B cell (primary cell): Measurements from ENCODE around the gene KIAA0232. TPM values are rescaled to one million over a fixed set of nuclear protein-coding genes. Genes with fewer than 3 reads are reported as not detected.

ENCODE experiments used
- ATAC-seq: fragments of 200-7000 bp; cut with Tn5 transposase; one replicate; pipeline ENCODE4 v1.10.0; 2021; ENCODE audit warnings: low read depth, mild to moderate bottlenecking, moderate number of reproducible peaks, moderate library complexity
- CTCF ChIA-PET: fragments of 350-600 bp; sonication (Branson Sonifier 250); formaldehyde crosslinking; loops from one replicate; lab custom pipeline; 2021; ENCODE audit warnings: antibody characterized with exemption, inconsistent platforms; lab: Charles Lee
- POLR2A ChIA-PET: fragments of 350-600 bp; sonication (Branson Sonifier 250); formaldehyde crosslinking; loops from one replicate; lab custom pipeline; 2021; ENCODE audit warnings: antibody characterized with exemption; lab: Charles Lee
- DNase-seq: peaks from one replicate; pipeline ENCODE4 v3.0.0; 2013
- H2AFZ ChIP-seq: 2 replicates; pipeline ENCODE4 v1.6.1; 2012; ENCODE audit warnings: mild to moderate bottlenecking, low read depth, low read length; ENCODE audit not compliant: insufficient read depth, poor library complexity, severe bottlenecking
- H3K27ac ChIP-seq, 2 donors: 1 replicate in 1 of 2; 2 replicates in 1 of 2; pipeline ENCODE4 v1.5.1; 2012 to 2013; ENCODE audit warnings: low read length in 2 of 2, mild to moderate bottlenecking in 2 of 2, moderate library complexity in 1 of 2
- H3K27me3 ChIP-seq, 4 experiments: fragments of 200-600 bp in 1 of 4; sonication (generic) in 1 of 4; replicated peaks in 1 of 4; 1 replicate in 2 of 4; 2 replicates in 2 of 4; pipeline versions ENCODE4 v1.6.1 to v1.7.0; 2013 to 2016; ENCODE audit warnings: low read length in 3 of 4, mild to moderate bottlenecking in 2 of 4, mixed read lengths in 1 of 4, moderate library complexity in 1 of 4; ENCODE audit not compliant: insufficient read depth in 4 of 4, control insufficient read depth in 3 of 4; ENCODE audit errors: control extremely low read depth in 1 of 4
- H3K36me3 ChIP-seq, 2 experiments: replicated peaks in 1 of 2; 1 replicate in 1 of 2; 2 replicates in 1 of 2; pipeline versions ENCODE4 v1.6.1 to v1.7.1; 2013; ENCODE audit warnings: low read length in 1 of 2; ENCODE audit not compliant: insufficient read depth in 2 of 2, control insufficient read depth in 1 of 2; ENCODE audit errors: control extremely low read depth in 1 of 2, extremely low read depth in 1 of 2
- H3K4me1 ChIP-seq, 2 donors: fragments of 200-600 bp in 1 of 2; sonication (generic) in 1 of 2; 1 replicate in 1 of 2; 2 replicates in 1 of 2; pipeline versions ENCODE4 v1.5.1 to v1.6.1; 2013 to 2017; ENCODE audit warnings: low read length in 2 of 2; ENCODE audit not compliant: control insufficient read depth in 2 of 2, insufficient read depth in 2 of 2
- H3K4me2 ChIP-seq: replicated peaks from 2 replicates; pipeline ENCODE3; 2012; ENCODE audit warnings: mild to moderate bottlenecking, low read depth, low read length; ENCODE audit not compliant: poor library complexity, severe bottlenecking
- H3K4me3 ChIP-seq, 5 experiments: fragments of 200-600 bp in 1 of 5; sonication (generic) in 1 of 5; 1 replicate in 3 of 5; 2 replicates in 2 of 5; pipeline versions ENCODE4 v1.5.1 to v1.7.0; 2011 to 2016; ENCODE audit warnings: low read length in 4 of 5, mild to moderate bottlenecking in 4 of 5, low read depth in 2 of 5, control low read depth in 1 of 5, moderate library complexity in 1 of 5; ENCODE audit not compliant: insufficient read depth in 1 of 5; ENCODE audit errors: control extremely low read depth in 1 of 5, extremely low read depth in 1 of 5
- H3K79me2 ChIP-seq: fragments of 200-600 bp; sonication (generic); one replicate; pipeline ENCODE4 v1.6.0; 2016; ENCODE audit warnings: low read length; ENCODE audit not compliant: control insufficient read depth, insufficient read depth
- H3K9ac ChIP-seq: fragments of 200-600 bp; sonication (generic); 2 replicates; pipeline ENCODE4 v1.6.1; 2017; ENCODE audit warnings: mild to moderate bottlenecking, low read length, moderate library complexity
- H3K9me3 ChIP-seq, 3 donors: one replicate each; pipeline versions ENCODE4 v1.6.1 to v1.7.1; 2013; ENCODE audit warnings: low read length in 2 of 3; ENCODE audit not compliant: control insufficient read depth in 2 of 3, insufficient read depth in 1 of 3; ENCODE audit errors: control extremely low read depth in 1 of 3
- H4K20me1 ChIP-seq: 2 replicates; pipeline ENCODE4 v1.6.0; 2012; ENCODE audit warnings: mild to moderate bottlenecking, low read length; ENCODE audit not compliant: insufficient read depth, control insufficient read depth, poor library complexity, severe bottlenecking
- H3K27ac Mint-ChIP-seq: one replicate; pipeline ENCODE4 v1.8.0; 2021; ENCODE audit warnings: mixed read lengths
- H3K27me3 Mint-ChIP-seq: one replicate; pipeline ENCODE4 v1.8.0; 2021; ENCODE audit warnings: mixed read lengths
- H3K4me1 Mint-ChIP-seq: one replicate; pipeline ENCODE4 v1.8.0; 2021; ENCODE audit warnings: mixed read lengths
- H3K4me3 Mint-ChIP-seq: one replicate; pipeline ENCODE4 v1.8.0; 2021; ENCODE audit warnings: mixed read lengths
- H3K9me3 Mint-ChIP-seq: one replicate; pipeline ENCODE4 v1.8.0; 2022; ENCODE audit warnings: mixed read lengths; ENCODE audit not compliant: insufficient read depth
- EZH2 ChIP-seq: IDR thresholded peaks from 2 replicates; pipeline ENCODE4 v1.6.1; 2012; ENCODE audit warnings: borderline replicate concordance, low read depth, mild to moderate bottlenecking, moderate library complexity, low read length; ENCODE audit not compliant: insufficient read depth, poor library complexity, severe bottlenecking
- WGBS: methylation state at CpG from one replicate; pipeline ENCODE4 v1.1.5; 2013; ENCODE audit warnings: missing lambda C conversion rate; ENCODE audit not compliant: insufficient coverage; 5-methylcytosine and 5-hydroxymethylcytosine counted together
- intact Hi-C: fragments of 100-400 bp; cut with micrococcal nuclease; formaldehyde crosslinking; loops from one replicate; pipeline ENCODE4 v1.10.0; 2022
- polyA plus RNA-seq: library from polyadenylated mRNA; depleted of rRNA; stranded (reverse); fragments of >200 nt; gene quantifications from 2 replicates; pipeline ENCODE4 v1.2.3, GENCODE V29; 2012
- total RNA-seq, 2 donors: library from RNA; stranded (reverse); fragments of 120-200 nt in 1 of 2; gene quantifications; 1 replicate in 1 of 2; 2 replicates in 1 of 2; pipeline versions ENCODE4 v1.2.3 to v1.2.4, GENCODE V29; 2013 to 2022
- TF ChIP-seq, protein P1 (sequence below): fragments of 200-600 bp; IDR thresholded peaks from one replicate; pipeline ENCODE4 v1.8.0; 2022; ENCODE audit warnings: antibody characterized with exemption, mild to moderate bottlenecking

The KIAA0232 gene
- total and polyA plus RNA-seq, 2 donors (not counting 1 experiment from before 2014, with no cell fraction given), result 2.9 to 20.8 TPM

DNA sequence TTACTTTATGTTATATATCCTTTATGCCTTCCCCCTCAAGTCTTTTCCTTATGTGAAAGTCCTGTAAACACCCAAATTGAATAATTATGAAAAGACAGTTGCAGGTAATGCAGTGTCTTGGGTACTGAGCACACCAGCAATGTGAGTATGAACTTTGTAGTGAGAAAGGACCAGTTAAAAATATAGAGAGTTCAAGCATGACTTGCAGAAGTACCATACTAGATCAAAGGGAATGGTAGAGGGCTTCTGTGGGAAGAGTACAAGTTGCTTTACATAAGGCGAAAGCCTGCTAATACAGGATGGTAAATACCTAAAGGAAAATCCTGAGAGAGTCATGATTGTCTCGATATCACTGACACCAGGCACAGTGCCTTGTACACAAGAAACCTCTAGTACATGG, 25.7 kb downstream of the KIAA0232 start:
- WGBS, result 100% methylated on average over 1 of the region's 2 CpGs
- H3K27ac Mint-ChIP-seq, result no peak overlapping the region
- CTCF ChIA-PET, result no interaction called here

DNA sequence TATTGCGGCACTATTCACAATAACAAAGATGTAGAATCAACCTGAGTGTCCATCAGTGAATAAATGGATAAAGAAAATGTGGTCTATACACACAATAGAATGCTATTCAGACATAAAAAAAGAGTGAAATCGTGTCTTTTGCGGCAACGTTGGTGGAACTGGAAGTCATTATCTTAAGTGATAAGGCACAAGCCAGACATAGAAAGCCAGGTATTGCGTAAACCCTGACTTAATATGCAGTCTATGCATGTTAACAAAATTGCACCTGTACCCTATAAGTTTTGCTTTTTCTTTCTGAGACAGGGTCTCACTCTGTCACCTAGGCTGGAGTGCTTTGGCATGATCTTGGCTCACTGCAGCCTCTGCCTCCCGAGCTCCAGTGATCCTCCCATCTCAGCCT, 28.6 kb downstream of the KIAA0232 start:
- Histone ChIP-seq H3K4me2 (no peak overlapping the region), H3K9me3 (no peaks in the 10 kb centered on the region), H3K79me2 (peaks cover 38% of the 10 kb centered on the region), H3K4me1 (peaks cover 0 to 5% of the 10 kb centered on the region in 2 donors), H4K20me1 (peaks cover 4% of the 10 kb centered on the region), H3K27me3 (no peaks in the 10 kb centered on the region), H2AFZ (no peak overlapping the region), H3K9ac (no peak overlapping the region), H3K36me3 (no peaks in the 10 kb centered on the region), H3K27ac (no peak overlapping the region), H3K4me3 (no peak overlapping the region)
- ChIA-PET POLR2A (no interaction called here), CTCF (no interaction called here)
- H3K4me1 Mint-ChIP-seq, result peaks cover 15% of the 10 kb centered on the region
- H3K9me3 Mint-ChIP-seq, result no peaks in the 10 kb centered on the region
- no peak for ATAC-seq
- H3K4me3 Mint-ChIP-seq, result no peak overlapping the region
- no peak for DNase-seq
- intact Hi-C loops, result no loop called here
- H3K27me3 Mint-ChIP-seq, result no peaks in the 10 kb centered on the region
- H3K27ac Mint-ChIP-seq, result no peak overlapping the region
- WGBS, result 96% methylated on average over 5 of the region's 6 CpGs
- TF ChIP-seq EZH2, result no peak
- TF ChIP-seq, protein P1, sequence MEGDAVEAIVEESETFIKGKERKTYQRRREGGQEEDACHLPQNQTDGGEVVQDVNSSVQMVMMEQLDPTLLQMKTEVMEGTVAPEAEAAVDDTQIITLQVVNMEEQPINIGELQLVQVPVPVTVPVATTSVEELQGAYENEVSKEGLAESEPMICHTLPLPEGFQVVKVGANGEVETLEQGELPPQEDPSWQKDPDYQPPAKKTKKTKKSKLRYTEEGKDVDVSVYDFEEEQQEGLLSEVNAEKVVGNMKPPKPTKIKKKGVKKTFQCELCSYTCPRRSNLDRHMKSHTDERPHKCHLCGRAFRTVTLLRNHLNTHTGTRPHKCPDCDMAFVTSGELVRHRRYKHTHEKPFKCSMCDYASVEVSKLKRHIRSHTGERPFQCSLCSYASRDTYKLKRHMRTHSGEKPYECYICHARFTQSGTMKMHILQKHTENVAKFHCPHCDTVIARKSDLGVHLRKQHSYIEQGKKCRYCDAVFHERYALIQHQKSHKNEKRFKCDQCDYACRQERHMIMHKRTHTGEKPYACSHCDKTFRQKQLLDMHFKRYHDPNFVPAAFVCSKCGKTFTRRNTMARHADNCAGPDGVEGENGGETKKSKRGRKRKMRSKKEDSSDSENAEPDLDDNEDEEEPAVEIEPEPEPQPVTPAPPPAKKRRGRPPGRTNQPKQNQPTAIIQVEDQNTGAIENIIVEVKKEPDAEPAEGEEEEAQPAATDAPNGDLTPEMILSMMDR, result no peak

More for the DNA sequence above, 25.7 kb downstream of the KIAA0232 start:
- Mint-ChIP-seq H3K4me3 (no peak overlapping the region), H3K9me3 (no peaks in the 10 kb centered on the region), H3K4me1 (peaks cover 13% of the 10 kb centered on the region), H3K27me3 (no peaks in the 10 kb centered on the region)
- TF ChIP-seq, protein P1, result no peak
- TF ChIP-seq EZH2, result no peak
- Histone ChIP-seq H3K4me2 (no peak overlapping the region), H3K27me3 (no peaks in the 10 kb centered on the region), H3K4me3 (no peak overlapping the region), H3K9ac (no peak overlapping the region), H3K4me1 (peaks cover 0 to 5% of the 10 kb centered on the region in 2 donors), H4K20me1 (peaks cover 15% of the 10 kb centered on the region), H3K27ac (no peak overlapping the region), H3K9me3 (no peaks in the 10 kb centered on the region), H3K36me3 (no peaks in the 10 kb centered on the region), H2AFZ (no peak overlapping the region), H3K79me2 (peaks cover 47% of the 10 kb centered on the region)
- ATAC-seq (no peak), DNase-seq (no peak)
- intact Hi-C loops, result no loop called here
- POLR2A ChIA-PET, result no interaction called here
